ENCODE results near the gene PHYKPL. TPM values are rescaled to one million over a fixed set of nuclear protein-coding genes. Genes with fewer than 3 reads are reported as not detected.

PHYKPL gene
- total RNA-seq, 1 donor from 2014 or later = 89.3 TPM

- DNase-seq (ENCODE audit: low spot score in 2 of 2) = no peak
- H3K4me1 ChIP-seq = no peaks in the 10 kb centered on the region
- TF ChIP-seq CTCF (IDR thresholded peaks at IDR 0.05) = no peak
Measured at GRCh38 chr5:178218237-178218776, 14.3 kb downstream of the PHYKPL start.

GRCh38 chr5:178216779-178217178 lies 15.8 kb downstream of the PHYKPL start:
- H3K4me1 ChIP-seq = no peaks in the 10 kb centered on the region
- H3K9me3 ChIP-seq = no peaks in the 10 kb centered on the region
- H3K27ac ChIP-seq = no peak overlapping the region
- intact Hi-C loops (cut with DNase I) = no loop called here
- DNase-seq (ENCODE audit: low spot score in 2 of 2) = no peak
- peaks cover 50 to 62% of the 10 kb centered on the region in 2 donors for H3K36me3 ChIP-seq
- H3K4me3 ChIP-seq = no peak overlapping the region
- TF ChIP-seq CTCF (IDR thresholded peaks at IDR 0.05) = no peak
- H3K27me3 ChIP-seq = no peaks in the 10 kb centered on the region

More at GRCh38 chr5:178218237-178218776, 14.3 kb downstream of the PHYKPL start:
- Histone ChIP-seq H3K36me3 (peaks cover 35 to 54% of the 10 kb centered on the region in 2 donors), H3K4me3 (no peak overlapping the region), H3K27ac (no peak overlapping the region), H3K9me3 (no peaks in the 10 kb centered on the region), H3K27me3 (no peaks in the 10 kb centered on the region)
- intact Hi-C loops (cut with DNase I) = no loop called here

- TF ChIP-seq CTCF (IDR thresholded peaks at IDR 0.05) = no peak
- H3K4me1 ChIP-seq = no peaks in the 10 kb centered on the region
- intact Hi-C loops (cut with DNase I) = no loop called here
- peaks cover 57 to 69% of the 10 kb centered on the region in 2 donors for H3K36me3 ChIP-seq
- H3K4me3 ChIP-seq = no peak overlapping the region
- no peaks in the 10 kb centered on the region for H3K27me3 ChIP-seq
- DNase-seq (ENCODE audit: low spot score in 2 of 2) = no peak
- H3K27ac ChIP-seq = no peak overlapping the region
- H3K9me3 ChIP-seq = no peaks in the 10 kb centered on the region
Measured at GRCh38 chr5:178216088-178216534, 16.5 kb downstream of the PHYKPL start.

GRCh38 chr5:178215280-178216002 lies 17.2 kb downstream of the PHYKPL start:
- Histone ChIP-seq H3K27ac (no peak overlapping the region), H3K4me1 (no peaks in the 10 kb centered on the region), H3K4me3 (no peak overlapping the region), H3K36me3 (peaks cover 64 to 75% of the 10 kb centered on the region in 2 donors), H3K9me3 (no peaks in the 10 kb centered on the region), H3K27me3 (no peaks in the 10 kb centered on the region)
- DNase-seq (ENCODE audit: low spot score in 2 of 2) = no peak
- intact Hi-C loops (cut with DNase I) = no loop called here
- no peak for TF ChIP-seq CTCF (IDR thresholded peaks at IDR 0.05)

- no peak overlapping the region for H3K27ac ChIP-seq
- H3K36me3 ChIP-seq = peaks cover 75 to 83% of the 10 kb centered on the region in 2 donors
- no peaks in the 10 kb centered on the region for H3K9me3 ChIP-seq
- no peak overlapping the region for H3K4me3 ChIP-seq
- TF ChIP-seq CTCF (IDR thresholded peaks at IDR 0.05) = no peak
- no peak for DNase-seq (ENCODE audit: low spot score in 2 of 2)
- H3K27me3 ChIP-seq = no peaks in the 10 kb centered on the region
- H3K4me1 ChIP-seq = no peaks in the 10 kb centered on the region
- intact Hi-C loops (cut with DNase I) = loop anchor here (5.0 kb wide), 1 partner anchor 413 kb away; the partner anchor contains the start of gene CLK4
Measured at GRCh38 chr5:178214160-178214803, 18.3 kb downstream of the PHYKPL start.
